ENCODE data around the gene ATOH8.

DNA sequence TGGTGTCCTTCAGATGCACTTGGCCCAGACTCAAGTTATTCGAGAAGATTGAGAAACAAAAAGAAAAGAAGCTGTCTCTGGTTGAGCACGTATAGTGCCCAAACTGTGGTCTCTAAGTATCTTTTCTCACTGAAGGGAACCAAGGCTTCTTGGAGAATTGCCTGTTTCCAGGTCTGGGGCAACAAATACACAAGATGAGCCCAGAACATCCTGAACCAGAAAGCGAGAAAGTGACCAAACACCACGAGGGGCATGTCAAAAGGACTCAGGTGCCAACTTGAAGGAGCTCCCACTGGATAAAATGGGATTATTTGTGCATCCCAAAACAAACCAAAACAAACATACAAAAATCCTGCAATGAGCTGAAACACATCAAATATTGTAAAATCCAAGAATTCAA is 13.6 kb upstream of the ATOH8 start:
- TF ChIP-seq, protein P1, sequence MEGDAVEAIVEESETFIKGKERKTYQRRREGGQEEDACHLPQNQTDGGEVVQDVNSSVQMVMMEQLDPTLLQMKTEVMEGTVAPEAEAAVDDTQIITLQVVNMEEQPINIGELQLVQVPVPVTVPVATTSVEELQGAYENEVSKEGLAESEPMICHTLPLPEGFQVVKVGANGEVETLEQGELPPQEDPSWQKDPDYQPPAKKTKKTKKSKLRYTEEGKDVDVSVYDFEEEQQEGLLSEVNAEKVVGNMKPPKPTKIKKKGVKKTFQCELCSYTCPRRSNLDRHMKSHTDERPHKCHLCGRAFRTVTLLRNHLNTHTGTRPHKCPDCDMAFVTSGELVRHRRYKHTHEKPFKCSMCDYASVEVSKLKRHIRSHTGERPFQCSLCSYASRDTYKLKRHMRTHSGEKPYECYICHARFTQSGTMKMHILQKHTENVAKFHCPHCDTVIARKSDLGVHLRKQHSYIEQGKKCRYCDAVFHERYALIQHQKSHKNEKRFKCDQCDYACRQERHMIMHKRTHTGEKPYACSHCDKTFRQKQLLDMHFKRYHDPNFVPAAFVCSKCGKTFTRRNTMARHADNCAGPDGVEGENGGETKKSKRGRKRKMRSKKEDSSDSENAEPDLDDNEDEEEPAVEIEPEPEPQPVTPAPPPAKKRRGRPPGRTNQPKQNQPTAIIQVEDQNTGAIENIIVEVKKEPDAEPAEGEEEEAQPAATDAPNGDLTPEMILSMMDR (IDR thresholded peaks at IDR 0.05; ENCODE audit: insufficient read depth, low read length), result no peak
- TF ChIP-seq POLR2AphosphoS5 (IDR thresholded peaks at IDR 0.05; ENCODE audit: low read depth), result no peak
- TF ChIP-seq SPI1 (IDR thresholded peaks at IDR 0.05; ENCODE audit: borderline replicate concordance, low read depth), result no peak
